ENCODE data around the gene GRAMD2B. TPM values are rescaled to one million over a fixed set of nuclear protein-coding genes. Genes with fewer than 3 reads are reported as not detected.

Gene GRAMD2B
- total RNA-seq, 1 donor: 113 TPM

DNA sequence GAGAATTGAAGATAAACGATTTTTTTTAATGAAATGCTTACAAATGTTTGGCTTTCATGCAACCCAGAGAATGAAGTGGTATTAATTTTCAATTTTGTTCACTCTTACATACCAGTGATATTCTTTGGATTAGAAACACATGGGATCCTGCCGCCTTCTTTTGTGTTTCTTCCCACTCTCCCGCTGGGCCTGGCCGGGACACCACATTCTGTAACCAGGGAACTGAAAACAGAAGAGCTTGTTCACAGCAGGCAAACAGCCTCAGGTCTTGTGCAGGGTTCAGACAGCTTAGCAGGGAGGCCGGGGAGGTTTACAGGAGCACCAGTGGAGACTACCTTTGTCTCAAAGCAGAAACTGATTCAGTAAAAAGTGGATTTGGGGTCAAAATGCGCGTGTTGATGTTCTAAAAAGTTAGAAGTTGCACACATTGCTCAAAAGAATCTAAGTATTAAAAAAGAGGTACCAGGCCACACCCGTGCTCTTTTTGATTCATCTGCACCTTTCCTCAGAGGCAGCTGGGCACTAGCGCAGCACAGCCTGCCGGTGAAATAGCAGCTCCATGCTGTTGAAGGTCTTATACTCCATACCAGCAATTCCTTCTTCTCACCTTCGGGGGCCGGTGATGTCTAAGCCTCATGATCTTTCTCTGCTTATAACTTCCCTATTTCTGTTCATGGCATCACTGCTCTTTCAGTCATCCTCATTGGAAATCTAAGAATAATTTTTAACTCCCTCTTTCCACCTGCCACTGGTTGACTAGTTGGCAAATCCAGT is 67.1 kb downstream of the GRAMD2B start:
- no peak overlapping the region for H3K4me3 ChIP-seq (ENCODE audit: low read depth, low read length)
- DNase-seq (ENCODE audit: low read depth): peak; percentile 36
- TF ChIP-seq, protein P1, sequence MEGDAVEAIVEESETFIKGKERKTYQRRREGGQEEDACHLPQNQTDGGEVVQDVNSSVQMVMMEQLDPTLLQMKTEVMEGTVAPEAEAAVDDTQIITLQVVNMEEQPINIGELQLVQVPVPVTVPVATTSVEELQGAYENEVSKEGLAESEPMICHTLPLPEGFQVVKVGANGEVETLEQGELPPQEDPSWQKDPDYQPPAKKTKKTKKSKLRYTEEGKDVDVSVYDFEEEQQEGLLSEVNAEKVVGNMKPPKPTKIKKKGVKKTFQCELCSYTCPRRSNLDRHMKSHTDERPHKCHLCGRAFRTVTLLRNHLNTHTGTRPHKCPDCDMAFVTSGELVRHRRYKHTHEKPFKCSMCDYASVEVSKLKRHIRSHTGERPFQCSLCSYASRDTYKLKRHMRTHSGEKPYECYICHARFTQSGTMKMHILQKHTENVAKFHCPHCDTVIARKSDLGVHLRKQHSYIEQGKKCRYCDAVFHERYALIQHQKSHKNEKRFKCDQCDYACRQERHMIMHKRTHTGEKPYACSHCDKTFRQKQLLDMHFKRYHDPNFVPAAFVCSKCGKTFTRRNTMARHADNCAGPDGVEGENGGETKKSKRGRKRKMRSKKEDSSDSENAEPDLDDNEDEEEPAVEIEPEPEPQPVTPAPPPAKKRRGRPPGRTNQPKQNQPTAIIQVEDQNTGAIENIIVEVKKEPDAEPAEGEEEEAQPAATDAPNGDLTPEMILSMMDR (IDR thresholded peaks at IDR 0.05; ENCODE audit: insufficient read depth, low read depth, low read length): peak; percentile 8

DNA sequence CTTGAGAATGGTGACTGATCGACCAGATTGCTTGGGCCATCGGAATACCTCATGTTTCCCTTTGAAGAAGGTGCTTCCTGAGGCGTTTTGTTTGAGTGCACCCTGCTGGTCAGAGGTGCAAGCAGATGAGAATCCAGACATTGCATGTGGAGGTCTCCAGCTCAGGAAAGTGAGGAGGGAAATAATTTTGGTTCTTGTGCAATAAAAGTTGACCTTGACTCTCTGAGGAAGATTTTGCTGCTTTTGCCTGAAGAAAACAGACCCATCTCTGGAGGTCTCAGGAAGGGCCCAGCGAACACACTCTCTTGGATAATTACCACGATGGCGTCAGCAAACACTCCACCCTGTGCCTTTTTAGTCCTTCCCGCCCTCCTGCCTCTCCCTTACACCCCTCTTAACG is 69.7 kb downstream of the GRAMD2B start:
- no peak overlapping the region for H3K4me3 ChIP-seq (ENCODE audit: low read depth, low read length)
- peak; percentile 56 for DNase-seq (ENCODE audit: low read depth)
- TF ChIP-seq, protein P1 (IDR thresholded peaks at IDR 0.05; ENCODE audit: insufficient read depth, low read depth, low read length): peak; percentile 52

DNA sequence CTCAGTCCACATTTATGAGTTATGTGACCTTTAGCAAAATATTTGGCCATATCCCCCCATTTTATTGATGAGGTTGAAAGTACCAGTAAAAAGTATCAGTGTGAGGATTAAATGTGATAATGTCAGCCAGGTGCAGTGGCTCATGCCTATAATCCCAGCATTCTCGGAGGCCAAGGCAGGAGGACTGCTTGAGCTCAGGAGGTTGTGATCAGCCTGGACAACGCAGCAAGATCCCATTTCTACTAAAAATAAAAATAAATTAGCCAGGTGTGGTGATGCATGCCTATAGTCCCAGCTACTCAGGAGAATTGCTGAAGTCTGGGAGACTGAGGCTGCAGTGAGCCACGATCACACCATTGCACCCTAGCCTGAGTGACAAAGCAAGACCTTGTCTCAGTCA is 71.2 kb downstream of the GRAMD2B start:
- no peak for DNase-seq (ENCODE audit: low read depth)
- H3K4me3 ChIP-seq (ENCODE audit: low read depth, low read length): no peak overlapping the region
- TF ChIP-seq, protein P1 (IDR thresholded peaks at IDR 0.05; ENCODE audit: insufficient read depth, low read depth, low read length): no peak

DNA sequence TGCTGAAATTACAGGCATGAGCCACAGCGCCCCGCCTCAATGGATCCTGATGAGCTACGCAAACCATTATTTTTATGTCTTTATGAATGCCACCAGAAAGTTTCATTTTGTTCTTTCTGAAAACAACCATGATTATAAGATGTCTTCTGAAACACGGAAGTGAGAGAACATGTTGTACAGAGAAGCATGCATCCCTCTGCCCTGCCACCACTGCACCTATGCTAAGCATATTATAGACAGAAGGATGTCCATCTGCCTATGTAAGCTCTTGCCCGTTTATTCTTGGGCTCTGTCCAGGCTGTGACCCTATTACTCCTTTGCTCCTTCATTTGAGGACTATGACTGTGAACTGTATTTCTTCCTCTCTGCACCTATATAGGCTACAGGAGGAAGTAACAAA is 74.3 kb downstream of the GRAMD2B start:
- no peak overlapping the region for H3K4me3 ChIP-seq (ENCODE audit: low read depth, low read length)
- TF ChIP-seq, protein P1 (IDR thresholded peaks at IDR 0.05; ENCODE audit: insufficient read depth, low read depth, low read length): no peak
- DNase-seq (ENCODE audit: low read depth): no peak

DNA sequence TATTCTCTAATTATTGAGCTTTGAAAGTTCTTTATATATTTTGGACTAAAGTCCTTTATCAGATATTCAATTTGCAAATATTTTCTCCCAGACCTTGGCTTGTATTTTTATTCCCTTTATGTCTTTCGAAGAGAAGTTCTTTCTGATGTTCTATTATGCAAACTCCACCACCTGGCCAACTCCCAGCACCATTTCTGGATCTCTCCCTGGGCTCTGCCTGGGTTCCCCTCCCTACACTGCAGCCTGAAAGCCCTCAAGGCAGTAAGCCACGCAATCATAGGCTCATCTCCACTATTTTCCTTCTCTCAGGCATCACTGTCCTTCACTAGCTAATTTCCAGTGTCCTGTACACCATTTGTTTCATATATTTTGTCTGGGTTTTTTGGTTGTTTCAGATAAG is 76.1 kb downstream of the GRAMD2B start:
- TF ChIP-seq, protein P1 (IDR thresholded peaks at IDR 0.05; ENCODE audit: insufficient read depth, low read depth, low read length): no peak
- no peak for DNase-seq (ENCODE audit: low read depth)
- H3K4me3 ChIP-seq (ENCODE audit: low read depth, low read length): no peak overlapping the region

DNA sequence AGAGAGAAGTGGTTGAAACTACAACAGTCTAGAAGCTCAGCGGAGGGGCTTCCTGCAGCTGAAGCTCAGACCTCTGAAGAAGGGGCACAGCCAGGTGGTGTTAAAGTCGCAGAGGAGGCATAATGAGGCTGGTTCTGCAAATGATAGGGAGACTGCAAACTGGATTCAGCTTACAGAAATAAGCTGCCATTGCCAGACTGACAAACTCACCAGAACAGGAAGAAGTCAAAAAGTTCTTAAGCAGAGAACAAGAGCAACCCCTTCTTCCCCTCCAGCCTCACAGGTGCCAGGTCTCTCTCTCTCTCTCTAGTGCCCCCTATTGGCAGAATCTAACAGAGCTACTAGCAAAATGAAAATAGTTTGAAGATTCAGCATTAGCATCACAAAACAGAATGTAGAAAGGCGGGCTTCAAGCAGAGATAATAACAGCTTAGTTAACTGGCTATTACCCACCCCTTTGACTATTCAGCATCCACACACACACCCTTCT is 76.7 kb downstream of the GRAMD2B start:
- DNase-seq (ENCODE audit: low read depth): no peak
- no peak overlapping the region for H3K4me3 ChIP-seq (ENCODE audit: low read depth, low read length)
- TF ChIP-seq, protein P1 (IDR thresholded peaks at IDR 0.05; ENCODE audit: insufficient read depth, low read depth, low read length): peak; percentile 60

Data from fibroblast of villous mesenchyme (primary cell).